ENCODE measurements around the gene LRRIQ1.
"Not testable (repeated sequence)": the region's sequence is repeated elsewhere in the genome, so short reads cannot be mapped to it uniquely, and the experiment has no call there.

Gene LRRIQ1

GRCh38 chr12:85182699-85183098 is 146.5 kb downstream of the LRRIQ1 start:
- TF ChIP-seq, protein P1, sequence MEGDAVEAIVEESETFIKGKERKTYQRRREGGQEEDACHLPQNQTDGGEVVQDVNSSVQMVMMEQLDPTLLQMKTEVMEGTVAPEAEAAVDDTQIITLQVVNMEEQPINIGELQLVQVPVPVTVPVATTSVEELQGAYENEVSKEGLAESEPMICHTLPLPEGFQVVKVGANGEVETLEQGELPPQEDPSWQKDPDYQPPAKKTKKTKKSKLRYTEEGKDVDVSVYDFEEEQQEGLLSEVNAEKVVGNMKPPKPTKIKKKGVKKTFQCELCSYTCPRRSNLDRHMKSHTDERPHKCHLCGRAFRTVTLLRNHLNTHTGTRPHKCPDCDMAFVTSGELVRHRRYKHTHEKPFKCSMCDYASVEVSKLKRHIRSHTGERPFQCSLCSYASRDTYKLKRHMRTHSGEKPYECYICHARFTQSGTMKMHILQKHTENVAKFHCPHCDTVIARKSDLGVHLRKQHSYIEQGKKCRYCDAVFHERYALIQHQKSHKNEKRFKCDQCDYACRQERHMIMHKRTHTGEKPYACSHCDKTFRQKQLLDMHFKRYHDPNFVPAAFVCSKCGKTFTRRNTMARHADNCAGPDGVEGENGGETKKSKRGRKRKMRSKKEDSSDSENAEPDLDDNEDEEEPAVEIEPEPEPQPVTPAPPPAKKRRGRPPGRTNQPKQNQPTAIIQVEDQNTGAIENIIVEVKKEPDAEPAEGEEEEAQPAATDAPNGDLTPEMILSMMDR (conservative IDR thresholded peaks at IDR 0.05; ENCODE audit: low read depth, low read length): no peak
- DNase-seq (ENCODE audit: low read depth): peak; percentile 48
- no peak overlapping the region for H3K4me3 ChIP-seq (ENCODE audit: low read depth, low read length)

GRCh38 chr12:85183855-85184254 is 147.7 kb downstream of the LRRIQ1 start:
- no peak overlapping the region for H3K4me3 ChIP-seq (ENCODE audit: low read depth, low read length)
- DNase-seq (ENCODE audit: low read depth): no peak
- TF ChIP-seq, protein P1 (conservative IDR thresholded peaks at IDR 0.05; ENCODE audit: low read depth, low read length): no peak

DNA sequence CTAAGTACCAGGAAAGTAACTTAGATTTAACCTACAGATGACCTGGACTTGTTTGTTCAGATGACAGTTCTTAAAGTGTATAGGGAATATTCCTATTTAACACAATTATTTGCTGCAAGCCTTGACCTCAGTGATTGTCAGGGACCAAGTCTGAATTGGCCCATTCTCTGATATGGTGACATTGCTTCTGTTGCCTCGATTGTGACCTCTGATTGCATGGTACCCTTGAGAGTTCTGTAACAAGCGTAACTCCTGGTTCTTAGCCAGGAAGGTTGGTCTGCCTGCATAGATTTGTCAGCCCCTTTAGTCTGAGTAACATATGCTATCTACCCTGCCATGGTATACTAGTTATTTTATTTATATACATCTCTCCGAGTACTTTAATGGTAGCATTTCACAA is 150.1 kb downstream of the LRRIQ1 start:
- TF ChIP-seq, protein P1 (conservative IDR thresholded peaks at IDR 0.05; ENCODE audit: low read depth, low read length): no peak

GRCh38 chr12:85188619-85189018 is 152.5 kb downstream of the LRRIQ1 start:
- no peak overlapping the region for H3K4me3 ChIP-seq (ENCODE audit: low read depth, low read length)
- TF ChIP-seq, protein P1 (conservative IDR thresholded peaks at IDR 0.05; ENCODE audit: low read depth, low read length): no peak
- no peak for DNase-seq (ENCODE audit: low read depth)

More for the DNA sequence above, 150.1 kb downstream of the LRRIQ1 start:
- H3K4me3 ChIP-seq (ENCODE audit: low read depth, low read length): no peak overlapping the region
- DNase-seq (ENCODE audit: low read depth): no peak

- DNase-seq (ENCODE audit: low read depth): no peak
- no peak overlapping the region for H3K4me3 ChIP-seq (ENCODE audit: low read depth, low read length)
- TF ChIP-seq, protein P1 (conservative IDR thresholded peaks at IDR 0.05; ENCODE audit: low read depth, low read length): no peak
Observed at GRCh38 chr12:85190728-85191127, 154.6 kb downstream of the LRRIQ1 start.

DNA sequence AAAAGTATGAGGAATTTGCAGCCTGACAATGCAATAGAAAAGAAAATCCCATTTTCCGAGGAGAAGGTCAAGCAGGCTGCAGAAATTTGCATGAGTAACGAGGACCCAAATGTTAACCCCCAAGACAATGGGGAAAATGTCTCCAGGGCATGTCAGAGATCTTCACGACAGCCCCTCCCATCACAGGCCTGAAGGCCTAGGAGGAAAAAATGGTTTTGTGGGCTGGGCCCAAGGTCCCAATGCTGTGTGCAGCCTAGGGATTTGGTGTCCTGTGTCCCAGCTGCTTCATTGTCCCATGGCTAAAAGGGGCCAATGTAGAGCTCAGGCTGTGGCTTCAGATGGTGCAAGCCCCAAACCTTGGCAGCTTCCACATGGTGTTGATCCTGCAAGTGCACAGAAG is 167.7 kb downstream of the LRRIQ1 start:
- not testable (repeated sequence) for DNase-seq (ENCODE audit: low read depth); H3K4me3 ChIP-seq (ENCODE audit: low read depth, low read length)

- TF ChIP-seq, protein P1 (conservative IDR thresholded peaks at IDR 0.05; ENCODE audit: low read depth, low read length): no peak
- DNase-seq (ENCODE audit: low read depth): no peak
- H3K4me3 ChIP-seq (ENCODE audit: low read depth, low read length): no peak overlapping the region
Observed at GRCh38 chr12:85206543-85206942, 170.4 kb downstream of the LRRIQ1 start.

- DNase-seq (ENCODE audit: low read depth); H3K4me3 ChIP-seq (ENCODE audit: low read depth, low read length): not testable (repeated sequence)
Observed at GRCh38 chr12:85224339-85224738, 188.2 kb downstream of the LRRIQ1 start.

Measured in choroid plexus epithelial cell (primary cell).